Stimulated activated CD4-positive, alpha-beta T cell treated with anti-CD3 and anti-CD28 coated beads, TNF-alpha, amount 100 ng/mL, for 4 hours (primary cell): ENCODE data around the gene MAP6D1.

Experiments used
- DNase-seq, 3 experiments: peaks; one replicate each; pipeline ENCODE4 v3.0.0-alpha.2; 2020; ENCODE audit warnings: low read depth in 3 of 3

The MAP6D1 gene

GRCh38 chr3:183823963-183824362 lies 1.4 kb downstream of the MAP6D1 start:
- DNase-seq = no peak

GRCh38 chr3:183822631-183823030 lies 2.7 kb downstream of the MAP6D1 start:
- no peak for DNase-seq

DNA sequence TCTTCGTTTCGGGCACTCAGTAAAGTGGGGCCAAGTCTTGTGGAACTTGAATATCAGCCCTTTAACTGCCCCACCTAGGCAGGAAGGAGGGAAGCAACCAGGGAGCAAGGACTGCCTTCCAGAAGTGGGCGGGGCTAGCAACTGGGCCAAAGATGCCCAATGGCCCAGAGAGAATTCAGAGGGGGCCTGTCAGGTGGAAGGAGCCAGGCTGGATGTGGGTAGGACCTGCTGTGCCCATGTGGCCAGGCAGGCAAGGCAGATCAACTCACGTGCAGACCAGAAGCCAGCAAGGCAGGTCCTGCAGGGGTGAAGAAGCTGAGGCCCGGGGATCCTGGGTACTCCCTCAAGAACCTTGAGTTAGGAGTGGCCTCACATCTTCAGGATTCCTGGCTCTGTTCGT lies 5.5 kb downstream of the MAP6D1 start:
- DNase-seq = no peak

GRCh38 chr3:183818706-183819624 lies 6.4 kb downstream of the MAP6D1 start:
- no peak for DNase-seq

DNA sequence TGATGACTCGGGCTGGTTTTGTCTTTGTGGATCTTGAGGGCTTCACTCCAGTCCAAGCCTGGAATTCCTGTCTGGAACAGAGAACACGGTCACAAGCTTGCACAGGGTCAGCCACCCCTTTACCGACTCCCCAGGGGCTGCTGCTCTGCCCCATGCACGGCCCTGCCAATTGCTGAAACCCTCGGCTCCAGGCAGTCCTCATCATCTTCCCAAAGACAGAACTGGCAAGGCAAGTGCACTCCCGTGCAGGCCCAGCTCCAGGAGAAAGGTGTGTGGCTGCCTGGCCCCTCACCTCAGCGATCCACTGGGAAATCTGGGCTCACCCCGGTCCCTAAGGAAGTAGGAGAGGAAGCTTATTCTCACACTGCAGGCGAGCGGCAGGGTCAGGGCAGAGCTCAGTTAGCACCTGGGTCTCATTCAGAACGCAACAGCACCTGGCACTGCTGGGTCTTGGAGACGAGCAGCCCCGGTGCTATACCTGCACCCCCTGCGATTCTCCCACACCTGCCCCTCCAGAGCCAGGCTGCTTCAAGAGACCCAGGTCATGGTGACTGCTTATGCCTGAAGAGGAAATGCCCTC lies 7.2 kb downstream of the MAP6D1 start:
- no peak for DNase-seq

DNA sequence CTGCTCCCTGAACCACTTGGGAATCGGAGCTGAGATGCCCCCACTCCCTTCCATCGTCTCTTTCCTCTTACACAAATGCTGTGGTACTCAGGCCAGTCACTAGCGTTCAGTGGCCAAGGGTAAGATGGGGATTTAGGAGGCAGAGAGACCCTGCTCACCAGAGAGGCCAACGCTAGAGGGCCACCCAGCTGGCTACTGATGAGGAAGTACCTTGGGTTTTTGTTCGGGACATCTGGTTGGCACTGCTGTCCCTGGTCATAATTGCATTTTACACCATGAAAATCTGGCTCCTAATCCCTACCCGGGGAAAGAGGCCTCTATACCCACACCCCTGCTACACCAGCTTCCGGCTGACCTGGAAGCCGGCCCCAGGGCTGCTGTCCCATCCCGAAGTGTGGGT lies 7.7 kb downstream of the MAP6D1 start:
- no peak for DNase-seq

- no peak for DNase-seq
Measured at GRCh38 chr3:183816681-183817510, 8.5 kb downstream of the MAP6D1 start.

DNA sequence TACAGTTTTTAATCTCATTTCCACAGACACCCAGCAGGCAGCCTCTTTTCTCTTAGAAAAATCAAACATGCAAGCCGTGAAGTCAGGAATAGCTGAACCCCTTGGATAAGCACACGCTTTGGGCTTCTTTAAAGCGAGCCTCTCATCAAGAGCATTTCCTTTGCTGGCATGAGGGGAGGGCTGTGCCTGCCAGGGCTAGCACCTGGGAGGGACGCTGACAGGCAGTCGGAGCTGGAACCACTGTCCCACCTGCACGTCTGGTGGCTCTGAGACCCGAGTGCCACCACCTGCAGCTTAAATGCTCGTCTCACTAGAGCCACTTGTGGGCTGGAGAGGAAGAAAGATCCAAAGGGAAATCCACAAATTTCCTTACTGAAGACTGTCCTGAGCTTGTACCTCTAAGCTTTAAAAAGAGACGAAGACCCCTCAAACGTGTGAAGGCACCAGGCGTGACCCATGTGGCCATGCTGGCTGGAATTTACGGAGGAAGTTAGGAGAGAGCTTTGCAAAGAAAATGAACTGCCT lies 9.4 kb downstream of the MAP6D1 start:
- DNase-seq = no peak

DNA sequence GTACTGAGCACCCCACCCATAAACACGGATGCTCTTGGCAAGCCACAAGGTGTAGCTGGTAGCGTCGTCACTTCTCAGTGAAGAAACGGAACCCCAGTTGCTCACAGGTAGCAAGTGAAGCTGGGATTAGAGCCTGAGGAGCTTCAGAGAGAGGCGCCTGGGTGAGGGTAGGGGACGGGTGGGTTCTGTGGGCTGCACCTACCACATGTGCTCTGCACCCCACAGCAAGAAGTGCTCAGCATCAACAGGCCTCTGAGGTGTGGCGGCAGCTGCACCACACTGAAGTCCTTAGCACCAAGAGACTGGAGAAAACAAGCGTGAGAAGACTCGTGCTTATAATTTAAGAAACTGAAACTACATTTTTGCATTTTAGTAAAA lies 9.8 kb downstream of the MAP6D1 start:
- DNase-seq = no peak

- DNase-seq = no peak
Measured at GRCh38 chr3:183814240-183814639, 11.1 kb downstream of the MAP6D1 start.

DNA sequence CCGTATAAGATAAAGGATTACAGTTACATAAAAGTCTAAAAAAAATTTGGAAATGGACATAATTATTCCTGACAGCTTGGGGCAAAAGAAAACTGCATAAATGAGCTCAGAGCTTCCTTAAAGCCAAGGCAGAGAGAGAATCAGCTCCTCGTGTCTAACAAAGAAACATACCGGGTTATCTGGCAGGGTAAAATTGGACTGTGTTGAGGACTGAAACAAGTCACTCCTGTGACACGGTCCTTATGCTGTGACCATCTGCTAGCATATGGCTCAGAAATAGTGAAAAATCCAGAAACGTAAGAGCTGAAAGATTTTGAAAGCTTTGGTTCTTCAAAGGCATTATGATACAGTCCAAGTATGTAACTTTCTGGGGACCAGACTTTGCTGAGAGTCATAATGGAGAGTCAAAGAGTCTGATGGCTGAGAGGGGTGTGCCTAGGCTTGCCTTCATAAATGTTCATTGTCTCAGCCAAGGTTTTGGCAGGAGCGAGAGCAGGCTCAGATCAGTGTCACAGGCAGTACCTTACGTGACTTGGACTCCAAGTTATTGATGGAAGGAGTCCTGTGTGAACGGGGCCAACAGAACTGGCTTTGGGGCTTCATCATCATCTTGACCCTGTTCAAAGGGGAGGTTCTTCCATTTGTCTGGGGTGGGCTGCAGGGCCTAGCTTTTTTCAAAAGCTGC lies 12.5 kb downstream of the MAP6D1 start:
- DNase-seq = no peak

DNA sequence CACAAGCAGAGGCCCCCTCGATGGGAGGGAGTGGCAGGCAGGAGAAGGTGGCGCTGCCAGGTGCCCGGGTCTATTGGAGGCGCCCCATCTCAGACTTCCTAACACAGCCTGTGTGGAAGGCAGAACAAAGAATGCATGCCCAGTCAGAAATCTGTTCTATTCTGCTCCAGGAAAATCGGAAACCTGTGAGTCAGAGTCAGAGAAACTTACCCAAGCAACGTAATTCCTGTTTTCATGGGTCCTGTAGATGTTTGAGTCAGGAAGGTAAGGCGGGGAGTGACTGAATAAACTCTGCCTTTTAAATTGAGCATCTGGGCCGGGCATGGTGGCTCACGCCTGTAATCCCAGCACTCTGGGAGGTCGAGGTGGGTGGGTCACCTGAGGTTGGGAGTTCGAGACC lies 13.7 kb downstream of the MAP6D1 start:
- DNase-seq = no peak

GRCh38 chr3:183810643-183811594 lies 14.5 kb downstream of the MAP6D1 start:
- no peak for DNase-seq

- DNase-seq = no peak
Measured at GRCh38 chr3:183809270-183809669, 16.1 kb downstream of the MAP6D1 start.

- no peak for DNase-seq
Measured at GRCh38 chr3:183808355-183808754, 17.0 kb downstream of the MAP6D1 start.

GRCh38 chr3:183807881-183808280 lies 17.5 kb downstream of the MAP6D1 start:
- DNase-seq = no peak

GRCh38 chr3:183807209-183807728 lies 18.1 kb downstream of the MAP6D1 start:
- no peak for DNase-seq

- DNase-seq = no peak
Measured at GRCh38 chr3:183802989-183803388, 22.4 kb downstream of the MAP6D1 start.

DNA sequence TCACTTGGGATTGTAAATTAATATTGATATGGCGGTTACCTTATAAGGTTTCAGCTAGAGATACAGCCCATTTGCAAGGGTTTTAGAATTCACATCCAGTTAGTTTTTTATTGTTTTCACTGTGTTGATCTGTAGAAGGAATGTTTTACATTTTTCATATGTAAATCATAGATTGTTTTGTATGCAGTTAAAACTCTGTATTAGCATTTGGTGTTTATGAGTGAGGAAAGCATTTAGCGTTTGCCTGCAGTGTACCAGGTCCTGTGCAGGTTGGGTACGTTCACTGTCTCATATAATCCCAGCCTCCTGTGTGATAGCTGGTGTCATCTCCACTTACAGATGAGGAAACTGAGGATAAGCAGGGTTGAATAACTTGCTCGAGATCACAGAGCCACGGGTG lies 23.8 kb downstream of the MAP6D1 start:
- DNase-seq = no peak

GRCh38 chr3:183800243-183800863 lies 25.0 kb downstream of the MAP6D1 start:
- no peak for DNase-seq
